Activated T-cell treated with anti-CD3 and anti-CD28 coated beads, Interleukin-2, amount 50 U/mL, for 1 hour (primary cell): ENCODE data around the gene RNPEPL1.

ENCODE experiments used
- DNase-seq: peaks from one replicate; pipeline ENCODE4 v3.0.0-alpha.2; 2020

RNPEPL1 gene

DNA sequence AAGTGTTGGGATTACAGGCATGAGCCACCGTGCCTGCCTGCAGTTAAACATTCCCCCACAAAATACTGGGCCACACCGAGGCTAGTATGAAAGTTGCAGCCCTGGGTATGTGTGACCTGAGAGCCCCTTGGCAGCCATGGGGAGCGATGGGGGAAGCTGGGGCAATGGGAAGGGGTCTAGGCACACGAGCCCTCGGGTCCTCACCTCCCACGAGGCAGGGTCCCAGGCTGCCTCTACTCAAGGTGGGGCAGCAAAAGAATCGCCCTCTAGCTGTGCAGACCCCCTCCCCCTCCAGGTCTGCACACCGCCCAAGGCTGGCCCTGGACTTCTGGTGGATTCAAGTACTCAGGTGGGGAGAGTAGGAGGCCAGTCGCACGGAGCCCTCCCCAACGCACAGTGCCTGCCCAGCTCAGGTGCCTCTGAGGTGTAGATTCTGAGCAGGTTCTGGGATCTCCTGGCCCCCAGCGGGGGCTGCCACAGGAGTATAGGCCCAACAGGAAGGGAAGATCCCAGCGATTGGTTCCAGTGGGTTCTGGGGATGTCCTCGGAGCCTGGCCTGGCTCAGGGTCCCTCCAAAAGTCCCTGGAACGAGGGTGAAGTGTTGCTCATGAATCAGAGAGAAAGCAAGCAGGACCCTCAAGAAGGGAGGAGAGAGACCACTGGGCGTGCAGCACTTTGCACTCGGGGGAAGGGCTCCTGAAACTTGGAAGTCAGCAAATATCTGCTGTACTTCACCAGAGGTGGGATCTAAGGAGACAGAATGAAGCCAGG lies 59.6 kb downstream of the RNPEPL1 start:
- peak; percentile 16 for DNase-seq

DNA sequence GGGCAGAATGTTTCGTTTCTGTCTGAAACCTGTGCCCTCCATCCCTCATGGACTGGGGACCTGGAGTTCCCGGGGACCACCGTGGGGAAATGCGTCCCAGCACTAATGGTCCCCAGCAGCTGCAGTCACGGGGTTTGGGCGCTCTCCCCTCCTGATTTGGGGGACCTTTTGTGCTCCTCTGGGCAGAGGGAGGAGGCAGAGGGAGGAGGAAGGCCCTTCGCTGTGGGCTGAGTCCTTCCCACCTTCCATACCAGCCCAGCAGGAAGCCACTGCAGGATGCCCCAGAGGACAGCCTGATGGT lies 60.2 kb downstream of the RNPEPL1 start:
- peak; percentile 16 for DNase-seq

DNA sequence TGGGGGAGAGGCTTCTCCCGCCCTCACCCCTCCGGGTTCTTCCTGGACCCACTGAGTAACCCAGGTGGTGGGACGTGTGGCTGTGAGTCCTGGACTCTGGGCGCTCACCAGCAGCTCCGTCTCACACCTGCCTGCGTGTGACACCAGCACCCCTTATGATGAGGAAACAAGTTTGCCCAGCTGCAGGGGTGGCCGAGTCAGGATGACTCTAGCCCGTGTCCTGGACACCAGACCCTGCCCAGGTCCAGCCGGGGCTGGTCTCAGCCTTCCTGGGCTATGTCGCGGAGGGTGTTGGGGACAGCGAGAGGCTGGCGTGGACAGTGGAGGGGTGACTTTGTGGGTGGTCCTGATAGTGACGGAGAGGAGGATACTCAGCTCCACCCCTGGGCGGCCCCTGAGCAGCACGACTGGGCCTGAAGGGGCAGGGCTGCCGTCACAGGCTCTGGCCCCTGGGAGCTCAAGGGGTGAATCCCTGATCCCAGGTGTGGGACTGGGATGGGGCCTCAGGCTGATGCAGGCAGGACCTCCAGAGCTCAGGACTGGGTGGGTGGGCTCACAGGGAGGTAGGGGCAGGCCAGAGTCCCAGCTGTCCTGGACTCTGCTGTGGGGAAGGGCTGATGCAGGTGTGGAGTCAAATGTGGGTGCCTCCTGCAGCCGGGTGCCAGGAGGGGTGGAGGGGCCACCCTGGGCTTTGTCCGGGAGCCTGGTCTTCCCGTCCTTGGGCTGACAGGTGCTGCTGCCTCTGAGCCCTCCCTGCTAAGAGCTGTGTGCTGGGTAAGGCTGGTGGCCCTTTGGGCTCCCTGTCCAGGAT lies 60.7 kb downstream of the RNPEPL1 start:
- peak; percentile 15 for DNase-seq

DNA sequence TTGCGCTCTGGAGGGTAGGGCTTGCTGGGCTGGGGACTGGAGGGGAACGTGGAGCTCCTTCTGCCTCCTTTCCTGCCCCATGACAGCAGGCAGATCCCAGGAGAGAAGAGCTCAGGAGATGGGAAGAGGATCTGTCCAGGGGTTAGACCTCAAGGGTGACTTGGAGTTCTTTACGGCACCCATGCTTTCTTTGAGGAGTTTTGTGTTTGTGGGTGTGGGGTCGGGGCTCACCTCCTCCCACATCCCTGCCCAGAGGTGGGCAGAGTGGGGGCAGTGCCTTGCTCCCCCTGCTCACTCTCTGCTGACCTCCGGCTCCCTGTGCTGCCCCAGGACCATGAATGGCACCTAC lies 61.3 kb downstream of the RNPEPL1 start:
- DNase-seq: no peak

DNA sequence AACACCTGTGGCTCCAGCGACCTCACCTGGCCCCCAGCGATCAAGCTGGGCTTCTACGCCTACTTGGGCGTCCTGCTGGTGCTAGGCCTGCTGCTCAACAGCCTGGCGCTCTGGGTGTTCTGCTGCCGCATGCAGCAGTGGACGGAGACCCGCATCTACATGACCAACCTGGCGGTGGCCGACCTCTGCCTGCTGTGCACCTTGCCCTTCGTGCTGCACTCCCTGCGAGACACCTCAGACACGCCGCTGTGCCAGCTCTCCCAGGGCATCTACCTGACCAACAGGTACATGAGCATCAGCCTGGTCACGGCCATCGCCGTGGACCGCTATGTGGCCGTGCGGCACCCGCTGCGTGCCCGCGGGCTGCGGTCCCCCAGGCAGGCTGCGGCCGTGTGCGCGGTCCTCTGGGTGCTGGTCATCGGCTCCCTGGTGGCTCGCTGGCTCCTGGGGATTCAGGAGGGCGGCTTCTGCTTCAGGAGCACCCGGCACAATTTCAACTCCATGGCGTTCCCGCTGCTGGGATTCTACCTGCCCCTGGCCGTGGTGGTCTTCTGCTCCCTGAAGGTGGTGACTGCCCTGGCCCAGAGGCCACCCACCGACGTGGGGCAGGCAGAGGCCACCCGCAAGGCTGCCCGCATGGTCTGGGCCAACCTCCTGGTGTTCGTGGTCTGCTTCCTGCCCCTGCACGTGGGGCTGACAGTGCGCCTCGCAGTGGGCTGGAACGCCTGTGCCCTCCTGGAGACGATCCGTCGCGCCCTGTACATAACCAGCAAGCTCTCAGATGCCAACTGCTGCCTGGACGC lies 61.9 kb downstream of the RNPEPL1 start:
- DNase-seq: peak; percentile 13
